H9 (cell line): Measurements from ENCODE around the gene EEF1AKMT3. TPM values are rescaled to one million over a fixed set of nuclear protein-coding genes. Genes with fewer than 3 reads are reported as not detected.

Source experiments
- DNase-seq: peaks from one replicate; pipeline ENCODE4 v3.0.0-alpha.2; 2017
- H2AFZ ChIP-seq: one replicate; pipeline ENCODE4 v1.6.1; 2013; ENCODE audit warnings: mild to moderate bottlenecking, low read length, control low read depth, moderate library complexity
- H2AK5ac ChIP-seq: 2 replicates; pipeline ENCODE4 v1.6.1; 2013; ENCODE audit warnings: low read length, control low read depth, mixed read lengths; ENCODE audit not compliant: insufficient read length
- H2BK120ac ChIP-seq: one replicate; pipeline ENCODE4 v1.6.1; 2013; ENCODE audit warnings: low read depth, mild to moderate bottlenecking, low read length, control low read depth, inconsistent platforms; ENCODE audit not compliant: poor library complexity, severe bottlenecking
- H2BK12ac ChIP-seq: 2 replicates; pipeline ENCODE4 v1.6.1; 2013; ENCODE audit warnings: low read length, control low read depth, mixed read lengths, low read depth; ENCODE audit not compliant: insufficient read length
- H2BK15ac ChIP-seq: 2 replicates; pipeline ENCODE4 v1.6.1; 2013; ENCODE audit warnings: low read depth, low read length, control low read depth
- H2BK20ac ChIP-seq: one replicate; pipeline ENCODE4 v1.6.1; 2013; ENCODE audit warnings: low read depth, mild to moderate bottlenecking, low read length, control low read depth, inconsistent platforms; ENCODE audit not compliant: poor library complexity, severe bottlenecking
- H2BK5ac ChIP-seq: 2 replicates; pipeline ENCODE4 v1.6.1; 2013; ENCODE audit warnings: low read length, control low read depth, mixed read lengths; ENCODE audit not compliant: insufficient read length
- H3K14ac ChIP-seq: 2 replicates; pipeline ENCODE4 v1.6.1; 2013; ENCODE audit warnings: low read length, control low read depth; ENCODE audit not compliant: insufficient read depth
- H3K18ac ChIP-seq: 2 replicates; pipeline ENCODE4 v1.6.1; 2013; ENCODE audit warnings: low read depth, mild to moderate bottlenecking, mixed read lengths, low read length, control low read depth; ENCODE audit not compliant: insufficient read length
- H3K23ac ChIP-seq: 2 replicates; pipeline ENCODE4 v1.6.1; 2013; ENCODE audit warnings: low read length, control low read depth, mixed read lengths, low read depth; ENCODE audit not compliant: insufficient read length
- H3K23me2 ChIP-seq: 2 replicates; pipeline ENCODE4 v1.6.1; 2013; ENCODE audit warnings: low read depth, mild to moderate bottlenecking, mixed read lengths, low read length, control low read depth; ENCODE audit not compliant: insufficient read length, poor library complexity, severe bottlenecking
- H3K27ac ChIP-seq: 2 replicates; pipeline ENCODE4 v1.5.1; 2013; ENCODE audit warnings: low read length, control low read depth, mixed read lengths, low read depth; ENCODE audit not compliant: insufficient read length
- H3K27me3 ChIP-seq: 2 replicates; pipeline ENCODE4 v1.6.1; 2013; ENCODE audit warnings: low read length, control low read depth, inconsistent platforms; ENCODE audit not compliant: insufficient read depth
- H3K4ac ChIP-seq: 2 replicates; pipeline ENCODE4 v1.6.1; 2013; ENCODE audit warnings: low read depth, mild to moderate bottlenecking, control low read depth, inconsistent platforms, low read length, moderate library complexity
- H3K4me1 ChIP-seq: 2 replicates; pipeline ENCODE4 v1.6.1; 2013; ENCODE audit warnings: low read length, control low read depth, inconsistent platforms; ENCODE audit not compliant: insufficient read depth
- H3K4me2 ChIP-seq: 2 replicates; pipeline ENCODE4 v1.6.1; 2013; ENCODE audit warnings: low read length, control low read depth, mixed read lengths; ENCODE audit not compliant: insufficient read length, insufficient read depth
- H3K56ac ChIP-seq: 2 replicates; pipeline ENCODE4 v1.6.1; 2013; ENCODE audit warnings: low read depth, mild to moderate bottlenecking, mixed read lengths, low read length, control low read depth; ENCODE audit not compliant: insufficient read length
- H3K79me1 ChIP-seq: 2 replicates; pipeline ENCODE4 v1.6.1; 2013; ENCODE audit warnings: low read depth, mild to moderate bottlenecking, moderate library complexity, low read length, control low read depth, inconsistent platforms; ENCODE audit not compliant: insufficient read depth, poor library complexity, severe bottlenecking
- H3K79me2 ChIP-seq: 2 replicates; pipeline ENCODE4 v1.6.1; 2013; ENCODE audit warnings: low read length, control low read depth, inconsistent platforms; ENCODE audit not compliant: insufficient read depth
- H3K9ac ChIP-seq: 2 replicates; pipeline ENCODE4 v1.6.1; 2013; ENCODE audit warnings: low read length, control low read depth, mixed read lengths; ENCODE audit not compliant: insufficient read length; ENCODE audit errors: extremely low read depth
- H3K9me3 ChIP-seq: one replicate; pipeline ENCODE4 v1.6.1; 2013; ENCODE audit warnings: low read depth, low read length, inconsistent platforms; ENCODE audit not compliant: control insufficient read depth
- H3T11ph ChIP-seq: one replicate; pipeline ENCODE4 v1.6.1; 2013; ENCODE audit warnings: mild to moderate bottlenecking, low read length, control low read depth, inconsistent platforms
- H4K20me1 ChIP-seq: one replicate; pipeline ENCODE4 v1.6.1; 2013; ENCODE audit not compliant: control insufficient read depth, insufficient read length, insufficient read depth
- H4K5ac ChIP-seq: 2 replicates; pipeline ENCODE4 v1.6.1; 2013; ENCODE audit warnings: low read depth, mild to moderate bottlenecking, mixed read lengths, low read length, control low read depth; ENCODE audit not compliant: insufficient read length
- H4K8ac ChIP-seq: replicated peaks from 2 replicates; pipeline ENCODE4 v1.6.1; 2013; ENCODE audit warnings: low read length, control low read depth, mixed read lengths, low read depth; ENCODE audit not compliant: insufficient read length
- H4K91ac ChIP-seq: 2 replicates; pipeline ENCODE4 v1.6.1; 2013; ENCODE audit warnings: low read depth, mild to moderate bottlenecking, moderate library complexity, mixed read lengths, low read length, control low read depth; ENCODE audit not compliant: insufficient read length
- H3K27ac Mint-ChIP-seq, 3 experiments: 2 replicates in 2 of 3; 3 replicates in 1 of 3; pipeline ENCODE4 v1.8.0; 2020 to 2021; ENCODE audit warnings: mixed read lengths in 3 of 3, mild to moderate bottlenecking in 1 of 3, moderate library complexity in 1 of 3
- H3K27me3 Mint-ChIP-seq: 2 replicates; pipeline ENCODE4 v1.8.0; 2021; ENCODE audit warnings: low read depth, mild to moderate bottlenecking, moderate library complexity, mixed read lengths
- H3K36me3 Mint-ChIP-seq, 3 experiments: 2 replicates in 2 of 3; 3 replicates in 1 of 3; pipeline ENCODE4 v1.8.0; 2020 to 2021; ENCODE audit warnings: low read depth in 3 of 3, mixed read lengths in 3 of 3; ENCODE audit not compliant: insufficient read depth in 1 of 3
- H3K4me1 Mint-ChIP-seq, 2 experiments: 2 replicates each; pipeline ENCODE4 v1.8.0; 2020; ENCODE audit warnings: mixed read lengths in 2 of 2
- H3K4me3 Mint-ChIP-seq, 2 experiments: 2 replicates in 1 of 2; 3 replicates in 1 of 2; pipeline ENCODE4 v1.8.0; 2020 to 2021; ENCODE audit warnings: mild to moderate bottlenecking in 2 of 2, mixed read lengths in 2 of 2, moderate library complexity in 1 of 2
- H3K9me3 Mint-ChIP-seq, 2 experiments: 2 replicates in 1 of 2; 3 replicates in 1 of 2; pipeline ENCODE4 v1.8.0; 2020; ENCODE audit warnings: mild to moderate bottlenecking in 2 of 2, mixed read lengths in 2 of 2, moderate library complexity in 1 of 2
- CTCF ChIP-seq: fragments of 200-600 bp; sonication (generic); conservative IDR thresholded peaks from 3 replicates; pipeline ENCODE4 v1.8.0; 2021; ENCODE audit warnings: antibody characterized with exemption, mild to moderate bottlenecking
- WGBS: extraction: QIAGEN DNeasy Blood & Tissue Kit; methylation state at CpG from one replicate; pipeline ENCODE4 v1.1.7; 2013; ENCODE audit warnings: missing lambda C conversion rate, low lambda C conversion rate, mixed read lengths; ENCODE audit not compliant: insufficient read length; ENCODE audit errors: extremely low coverage; 5-methylcytosine and 5-hydroxymethylcytosine counted together
- total RNA-seq: library from RNA; stranded (reverse); gene quantifications from 2 replicates; pipeline ENCODE4 v1.2.1, GENCODE V29; 2021

Gene EEF1AKMT3
- total RNA-seq, 1 experiment from 2014 or later, result 2.9 TPM

DNA sequence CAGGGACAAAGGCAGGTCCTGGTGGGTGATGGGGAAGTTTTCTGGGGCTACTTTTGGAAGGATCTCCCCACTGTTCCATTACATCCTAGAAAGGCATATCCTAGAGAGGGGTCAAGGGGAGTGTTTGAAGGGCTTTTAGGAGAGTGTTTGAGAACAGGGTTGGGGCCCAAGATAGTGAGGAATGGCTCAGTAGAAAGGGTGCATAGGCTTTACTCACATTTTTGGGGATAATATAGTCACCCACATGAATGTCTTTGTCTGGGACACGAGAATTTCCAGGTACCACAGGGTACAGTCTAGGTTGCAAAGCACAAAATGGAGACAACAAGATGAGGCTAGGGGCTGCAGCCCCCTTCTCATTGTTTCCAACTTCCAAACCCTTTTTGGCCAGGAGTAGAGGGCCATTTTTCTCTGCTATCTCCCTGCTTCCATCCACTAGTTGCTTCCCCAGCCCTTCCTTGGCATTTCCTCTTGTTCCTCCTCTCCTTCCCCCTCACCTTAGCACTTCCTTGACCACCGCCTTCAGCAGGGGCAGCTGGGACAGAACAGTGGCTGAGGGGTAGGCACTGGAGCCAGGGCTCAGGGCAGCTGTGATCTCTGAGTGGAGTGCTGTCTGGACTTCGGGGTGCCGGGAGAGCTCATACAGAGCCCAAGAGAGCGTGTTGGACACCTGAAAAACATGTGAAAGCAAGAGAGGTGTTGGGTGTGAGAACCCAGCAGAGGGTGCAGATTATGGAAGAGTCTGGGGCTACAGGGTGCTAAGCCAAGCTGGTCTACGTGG, 8.3 kb upstream of the EEF1AKMT3 start:
- H4K20me1 ChIP-seq, result no peaks in the 10 kb centered on the region
- H3K4me3 Mint-ChIP-seq, result peak overlapping the region; percentile 57 to 75; a peak in 4 of 5 replicates
- TF ChIP-seq CTCF, result no peak
- H3K9ac ChIP-seq, result no peak overlapping the region
- no peak overlapping the region for H3K4ac ChIP-seq
- H3K4me2 ChIP-seq, result peak overlapping the region; percentile 80
- no peak overlapping the region for H4K8ac ChIP-seq
- no peak overlapping the region for H3K56ac ChIP-seq
- H3K27ac ChIP-seq, result no peak overlapping the region
- no CpG with 5 or more reads among the region's 6 CpGs for WGBS
- H3K79me1 ChIP-seq, result no peaks in the 10 kb centered on the region
- H2BK15ac ChIP-seq, result no peak overlapping the region
- no peaks in the 10 kb centered on the region for H3K9me3 Mint-ChIP-seq
- H3K4me1 Mint-ChIP-seq, result peaks cover 27 to 40% of the 10 kb centered on the region in 2 experiments
- H3K4me1 ChIP-seq, result peaks cover 3% of the 10 kb centered on the region; the same call in 1 of the 2 replicates
- no peak overlapping the region for H2AFZ ChIP-seq
- no peak overlapping the region for H2BK5ac ChIP-seq
- H2BK12ac ChIP-seq, result no peak overlapping the region
- peaks cover 5 to 18% (median 10%) of the 10 kb centered on the region in 3 experiments; a peak in 6 of 7 replicates for H3K36me3 Mint-ChIP-seq
- no peaks in the 10 kb centered on the region for H3K9me3 ChIP-seq
- H3K79me2 ChIP-seq, result no peaks in the 10 kb centered on the region
- peaks cover 31% of the 10 kb centered on the region; the same call in 1 of the 2 replicates for H3K27me3 ChIP-seq
- H3K27ac Mint-ChIP-seq, result no peak overlapping the region
- no peak overlapping the region for H3K18ac ChIP-seq
- no peak overlapping the region for H2BK20ac ChIP-seq
- no peak overlapping the region for H2AK5ac ChIP-seq
- H3K23me2 ChIP-seq, result peaks cover 25% of the 10 kb centered on the region
- DNase-seq, result no peak
- H3K27me3 Mint-ChIP-seq, result peaks cover 48% of the 10 kb centered on the region
- no peak overlapping the region for H3T11ph ChIP-seq
- H2BK120ac ChIP-seq, result no peak overlapping the region
- H4K5ac ChIP-seq, result no peak overlapping the region
- H4K91ac ChIP-seq, result no peak overlapping the region
- H3K23ac ChIP-seq, result no peak overlapping the region
- H3K14ac ChIP-seq, result no peak overlapping the region
